Spleen (tissue), 7 donors: ENCODE data around the gene APH1A.

Experiments used
- POLR2A ChIP-seq, 3 donors: fragments of 450-650 bp; IDR thresholded peaks; one replicate each; pipeline ENCODE4 v1.5.1; 2017; ENCODE audit warnings: antibody characterized with exemption in 3 of 3, mild to moderate bottlenecking in 1 of 3
- POLR2AphosphoS5 ChIP-seq, 3 donors: sonication (generic); formaldehyde crosslinking; IDR thresholded peaks; one replicate each; pipeline ENCODE4 v1.5.1; 2017; ENCODE audit warnings: antibody characterized with exemption in 3 of 3
- TF ChIP-seq, protein P1 (sequence below), 11 experiments: fragments of 200-600 bp in 7 of 11; fragments of 450-650 bp in 4 of 11; sonication (generic) in 4 of 11; IDR thresholded peaks in 8 of 11; conservative IDR thresholded peaks in 3 of 11; 1 replicate in 7 of 11; 2 replicates in 4 of 11; pipeline versions ENCODE4 v1.4.0 to v1.8.0; 2016 to 2021; ENCODE audit warnings: antibody characterized with exemption in 11 of 11, inconsistent platforms in 4 of 11, mild to moderate bottlenecking in 1 of 11
- donor health status: DM: no; HTN: no; CAD: no; lungs with moderate emphysema.
- donor health status: DM: no; HTN: no; CAD: no.
- donor health status: DM: no; HTN: no; CAD: no.

GRCh38 chr1:150224983-150225382 is 43.8 kb downstream of the APH1A start:
- TF ChIP-seq POLR2A (IDR thresholded peaks at IDR 0.05): no peak
- TF ChIP-seq, protein P1, sequence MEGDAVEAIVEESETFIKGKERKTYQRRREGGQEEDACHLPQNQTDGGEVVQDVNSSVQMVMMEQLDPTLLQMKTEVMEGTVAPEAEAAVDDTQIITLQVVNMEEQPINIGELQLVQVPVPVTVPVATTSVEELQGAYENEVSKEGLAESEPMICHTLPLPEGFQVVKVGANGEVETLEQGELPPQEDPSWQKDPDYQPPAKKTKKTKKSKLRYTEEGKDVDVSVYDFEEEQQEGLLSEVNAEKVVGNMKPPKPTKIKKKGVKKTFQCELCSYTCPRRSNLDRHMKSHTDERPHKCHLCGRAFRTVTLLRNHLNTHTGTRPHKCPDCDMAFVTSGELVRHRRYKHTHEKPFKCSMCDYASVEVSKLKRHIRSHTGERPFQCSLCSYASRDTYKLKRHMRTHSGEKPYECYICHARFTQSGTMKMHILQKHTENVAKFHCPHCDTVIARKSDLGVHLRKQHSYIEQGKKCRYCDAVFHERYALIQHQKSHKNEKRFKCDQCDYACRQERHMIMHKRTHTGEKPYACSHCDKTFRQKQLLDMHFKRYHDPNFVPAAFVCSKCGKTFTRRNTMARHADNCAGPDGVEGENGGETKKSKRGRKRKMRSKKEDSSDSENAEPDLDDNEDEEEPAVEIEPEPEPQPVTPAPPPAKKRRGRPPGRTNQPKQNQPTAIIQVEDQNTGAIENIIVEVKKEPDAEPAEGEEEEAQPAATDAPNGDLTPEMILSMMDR (IDR thresholded peaks at IDR 0.05 in 8 of 11, conservative IDR thresholded peaks at IDR 0.05 in 3 of 11): no peak
- no peak for TF ChIP-seq POLR2AphosphoS5 (IDR thresholded peaks at IDR 0.05)
